ENCODE results near the gene ASB16.
A peak's percentile ranks its signal among the peaks of the same experiment; 100 is the strongest.

Gene ASB16

DNA sequence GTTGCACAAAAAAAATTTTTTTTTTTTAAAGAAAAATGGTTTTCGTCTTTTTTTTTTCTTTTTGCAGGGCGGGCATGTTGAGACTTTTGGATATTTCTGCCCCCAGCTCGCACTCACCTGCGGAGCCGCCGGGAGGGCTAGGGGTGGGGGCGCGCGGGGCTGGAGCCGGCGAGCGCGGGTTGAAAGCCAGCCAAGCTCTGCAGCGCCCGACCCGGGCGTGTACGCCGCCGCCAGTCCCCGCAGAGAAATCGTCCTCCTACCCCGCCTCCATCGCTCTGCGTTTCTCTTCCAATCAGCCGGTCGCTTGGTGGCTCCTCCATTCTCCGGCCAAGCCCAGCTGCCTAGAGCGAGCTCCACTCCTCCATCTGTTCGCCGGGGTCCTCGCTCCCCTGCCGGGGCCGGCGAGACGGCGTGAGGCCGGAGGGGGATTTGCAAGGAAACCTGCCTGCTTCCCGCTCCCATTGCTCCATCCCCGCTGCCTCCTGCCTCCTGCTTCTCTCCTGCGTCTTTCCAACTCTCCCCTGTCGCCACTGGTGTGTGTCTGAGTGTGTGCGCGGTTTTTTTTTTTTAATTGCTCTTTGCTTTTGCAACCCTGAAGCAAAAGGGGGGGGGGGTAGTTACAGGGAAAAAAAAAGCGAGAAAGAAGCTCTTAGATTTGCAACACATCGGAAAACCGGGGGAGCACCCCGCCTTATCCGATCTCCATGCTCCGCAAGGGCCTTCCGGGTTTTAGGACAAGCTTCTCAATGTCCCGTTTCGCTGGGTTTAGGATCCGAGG is 50.8 kb downstream of the ASB16 start:
- DNase-seq (ENCODE audit: extremely low read depth in 1 of 2, low read depth in 1 of 2): peak in 1 of 2 donors; percentile 34

DNA sequence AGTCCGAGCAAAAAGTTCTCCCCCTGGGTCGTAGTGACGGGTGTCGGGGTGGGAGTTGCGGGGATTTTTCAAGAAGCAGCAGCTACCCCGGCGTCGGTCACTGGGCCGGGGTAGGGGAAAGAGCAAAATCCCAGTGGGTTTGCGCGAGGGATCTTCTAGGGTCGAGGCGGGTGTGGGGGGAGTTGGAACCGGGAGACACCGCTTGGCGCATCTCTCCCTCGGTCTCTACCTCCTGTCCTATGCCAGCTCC is 51.3 kb downstream of the ASB16 start:
- DNase-seq (ENCODE audit: extremely low read depth in 1 of 2, low read depth in 1 of 2): no peak

DNA sequence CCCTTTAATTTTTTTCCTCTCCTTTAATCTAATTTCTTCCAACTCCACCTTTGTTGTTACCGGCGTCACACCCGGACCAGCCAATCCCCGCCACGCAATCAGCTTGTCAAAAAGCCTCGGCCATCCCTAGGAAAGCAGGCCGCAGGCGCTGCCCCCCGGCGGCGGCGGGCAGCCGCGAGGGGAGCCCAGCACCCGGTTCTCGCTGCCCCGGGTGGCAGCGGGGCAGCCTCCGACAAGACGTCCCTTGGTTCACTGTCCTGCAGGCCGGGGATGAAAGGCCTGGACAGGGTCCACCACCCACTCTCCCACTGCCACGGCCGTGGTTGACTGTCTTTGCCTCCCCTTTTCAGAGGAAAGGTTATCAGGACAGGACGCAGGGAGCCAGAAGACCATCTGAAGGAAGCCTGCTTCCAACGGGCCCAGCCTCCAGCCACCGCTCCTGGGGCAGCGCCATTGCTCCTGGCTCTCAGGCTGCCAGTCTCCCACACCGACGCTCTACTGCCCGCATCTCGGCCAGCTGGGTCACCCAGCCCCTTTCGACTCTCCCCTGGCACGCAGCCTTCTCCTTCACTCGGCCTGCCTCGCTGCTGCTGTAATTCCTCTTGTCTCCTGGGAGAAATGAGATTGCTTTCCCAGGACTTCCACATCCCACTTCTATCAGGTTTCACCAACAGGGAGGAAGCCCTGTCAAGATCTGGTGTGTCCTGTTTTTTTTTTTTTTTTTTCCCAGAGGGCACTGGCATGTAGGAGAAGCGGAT is 51.8 kb downstream of the ASB16 start:
- DNase-seq (ENCODE audit: extremely low read depth in 1 of 2, low read depth in 1 of 2): no peak

DNA sequence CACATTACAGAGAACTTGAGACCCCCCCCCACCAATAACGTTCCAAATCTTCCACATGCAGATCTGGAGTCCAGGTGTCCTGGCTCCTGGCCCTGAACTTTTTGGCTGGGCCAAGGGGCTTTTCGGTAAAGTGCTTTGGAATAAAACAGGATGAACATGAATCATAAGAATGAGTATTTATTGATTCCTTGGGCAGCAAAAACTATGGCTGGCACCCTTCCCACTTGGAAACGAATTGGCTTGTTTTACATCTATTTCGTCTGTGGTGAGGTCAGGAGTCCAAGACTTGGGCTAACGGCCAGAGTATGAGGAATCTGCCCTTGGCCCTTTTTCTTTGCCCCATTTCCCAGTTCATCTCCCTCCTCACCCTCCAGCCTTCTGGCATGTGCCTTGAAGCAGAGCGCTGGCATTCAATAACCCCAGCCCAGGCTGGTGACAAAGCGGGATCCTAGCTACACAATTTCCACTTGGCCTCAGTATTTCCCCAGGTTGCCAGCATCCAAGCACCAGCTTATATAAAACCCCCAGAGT is 53.1 kb downstream of the ASB16 start:
- DNase-seq (ENCODE audit: extremely low read depth in 1 of 2, low read depth in 1 of 2): no peak

All from activated CD8-positive, alpha-beta memory T cell treated with anti-CD3 and anti-CD28 coated beads for 1 hour (primary cell).